C4-2B (cell line): ENCODE data around the gene FUT9.

Experiments
- ZFX ChIP-seq: fragments of 450-650 bp; IDR thresholded peaks from 2 replicates; pipeline ENCODE4 v1.6.1; 2017
- TF ChIP-seq, protein P1 (sequence below): fragments of 450-650 bp; conservative IDR thresholded peaks from 2 replicates; pipeline ENCODE4 v1.5.1; 2017; ENCODE audit warnings: mild to moderate bottlenecking

DNA sequence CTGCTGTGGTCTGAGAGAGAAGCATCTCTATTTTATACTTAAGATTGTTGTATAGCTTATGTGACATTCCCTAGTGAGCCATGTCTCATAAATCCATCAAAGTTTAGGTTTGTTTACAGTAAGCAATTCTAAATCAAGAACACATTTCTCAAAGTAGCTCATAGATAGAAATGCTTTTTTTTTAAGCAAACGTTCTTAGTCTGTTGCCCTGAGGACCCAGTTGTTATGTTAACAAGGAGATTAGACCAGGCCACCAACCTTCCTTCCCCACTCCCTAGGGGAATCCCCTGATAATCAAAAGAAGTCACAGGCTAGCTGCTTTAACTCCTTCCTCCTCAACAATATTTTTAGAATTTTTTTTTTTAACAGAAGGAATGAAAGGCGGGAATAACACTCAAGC lies 169.0 kb downstream of the FUT9 start:
- TF ChIP-seq, protein P1, sequence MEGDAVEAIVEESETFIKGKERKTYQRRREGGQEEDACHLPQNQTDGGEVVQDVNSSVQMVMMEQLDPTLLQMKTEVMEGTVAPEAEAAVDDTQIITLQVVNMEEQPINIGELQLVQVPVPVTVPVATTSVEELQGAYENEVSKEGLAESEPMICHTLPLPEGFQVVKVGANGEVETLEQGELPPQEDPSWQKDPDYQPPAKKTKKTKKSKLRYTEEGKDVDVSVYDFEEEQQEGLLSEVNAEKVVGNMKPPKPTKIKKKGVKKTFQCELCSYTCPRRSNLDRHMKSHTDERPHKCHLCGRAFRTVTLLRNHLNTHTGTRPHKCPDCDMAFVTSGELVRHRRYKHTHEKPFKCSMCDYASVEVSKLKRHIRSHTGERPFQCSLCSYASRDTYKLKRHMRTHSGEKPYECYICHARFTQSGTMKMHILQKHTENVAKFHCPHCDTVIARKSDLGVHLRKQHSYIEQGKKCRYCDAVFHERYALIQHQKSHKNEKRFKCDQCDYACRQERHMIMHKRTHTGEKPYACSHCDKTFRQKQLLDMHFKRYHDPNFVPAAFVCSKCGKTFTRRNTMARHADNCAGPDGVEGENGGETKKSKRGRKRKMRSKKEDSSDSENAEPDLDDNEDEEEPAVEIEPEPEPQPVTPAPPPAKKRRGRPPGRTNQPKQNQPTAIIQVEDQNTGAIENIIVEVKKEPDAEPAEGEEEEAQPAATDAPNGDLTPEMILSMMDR, result no peak
- TF ChIP-seq ZFX, result no peak
